Thymus (tissue), 11 donors: ENCODE data around the gene THRB. TPM values are rescaled to one million over a fixed set of nuclear protein-coding genes. Genes with fewer than 3 reads are reported as not detected.

ENCODE experiments used
- DNase-seq, 9 donors: peaks; one replicate each; pipeline ENCODE4 v3.0.0-alpha.2; 2013; ENCODE audit warnings: low spot score in 9 of 9, low read depth in 6 of 9, missing footprints in 1 of 9
- H3K27ac ChIP-seq, 2 donors: one replicate each; pipeline ENCODE4 v1.5.1; 2013; ENCODE audit warnings: control low read depth in 1 of 2, low read depth in 1 of 2, low read length in 1 of 2, mild to moderate bottlenecking in 1 of 2, moderate library complexity in 1 of 2
- H3K27me3 ChIP-seq, 2 donors: one replicate each; pipeline ENCODE4 v1.5.1; 2013; ENCODE audit warnings: low read length in 1 of 2; ENCODE audit not compliant: control insufficient read depth in 2 of 2, insufficient read depth in 1 of 2
- H3K36me3 ChIP-seq, 2 donors: one replicate each; pipeline ENCODE4 v1.5.1; 2013; ENCODE audit warnings: low read length in 1 of 2, mild to moderate bottlenecking in 1 of 2, moderate library complexity in 1 of 2; ENCODE audit not compliant: control insufficient read depth in 2 of 2, insufficient read depth in 2 of 2
- H3K4me1 ChIP-seq, 2 donors: one replicate each; pipeline ENCODE4 v1.5.1; 2013; ENCODE audit warnings: low read length in 2 of 2; ENCODE audit not compliant: control insufficient read depth in 2 of 2, insufficient read depth in 2 of 2
- H3K4me3 ChIP-seq, 2 donors: one replicate each; pipeline ENCODE4 v1.5.1; 2013; ENCODE audit warnings: low read length in 2 of 2, control low read depth in 1 of 2, mild to moderate bottlenecking in 1 of 2
- H3K9me3 ChIP-seq, 2 donors: one replicate each; pipeline ENCODE4 v1.5.1; 2013; ENCODE audit warnings: low read length in 1 of 2, mild to moderate bottlenecking in 1 of 2; ENCODE audit not compliant: control insufficient read depth in 2 of 2, insufficient read depth in 1 of 2
- WGBS: extraction: QIAGEN DNeasy Blood & Tissue Kit; methylation state at CpG from one replicate; pipeline ENCODE4 v1.1.7; 2013; 5-methylcytosine and 5-hydroxymethylcytosine counted together
- polyA plus RNA-seq: library from polyadenylated mRNA; stranded (reverse); fragments of 200-250 nt; gene quantifications from one replicate; pipeline ENCODE4 v1.2.3, GENCODE V29; 2013
- total RNA-seq: library from RNA; stranded (reverse); fragments of 120-200 nt; gene quantifications from one replicate; pipeline ENCODE4 v1.2.4, GENCODE V29; 2013
- donor health status: healthy.

The THRB gene
- total and polyA plus RNA-seq, 2 donors = 2.2 to 3.5 TPM

GRCh38 chr3:24192469-24193056, 302.1 kb downstream of the THRB start:
- Histone ChIP-seq H3K27ac (no peak overlapping the region), H3K4me1 (no peaks in the 10 kb centered on the region), H3K9me3 (no peaks in the 10 kb centered on the region), H3K27me3 (no peaks in the 10 kb centered on the region), H3K4me3 (no peak overlapping the region), H3K36me3 (no peaks in the 10 kb centered on the region)
- no peak for DNase-seq
- 96% methylated on average over 3 of the region's 3 CpGs for WGBS

GRCh38 chr3:24191801-24192403, 302.7 kb downstream of the THRB start:
- WGBS = 95% methylated on average over 4 of the region's 4 CpGs
- Histone ChIP-seq H3K36me3 (no peaks in the 10 kb centered on the region), H3K9me3 (no peaks in the 10 kb centered on the region), H3K27ac (no peak overlapping the region), H3K4me1 (no peaks in the 10 kb centered on the region), H3K27me3 (no peaks in the 10 kb centered on the region), H3K4me3 (no peak overlapping the region)
- no peak for DNase-seq

GRCh38 chr3:24190256-24190655, 304.4 kb downstream of the THRB start:
- no peaks in the 10 kb centered on the region for H3K9me3 ChIP-seq
- H3K4me1 ChIP-seq = no peaks in the 10 kb centered on the region
- no peak for DNase-seq
- no peak overlapping the region for H3K4me3 ChIP-seq
- no peaks in the 10 kb centered on the region for H3K27me3 ChIP-seq
- 95% methylated on average over 8 of the region's 8 CpGs for WGBS
- no peak overlapping the region for H3K27ac ChIP-seq
- H3K36me3 ChIP-seq = no peaks in the 10 kb centered on the region

GRCh38 chr3:24185738-24186384, 308.8 kb downstream of the THRB start:
- Histone ChIP-seq H3K27me3 (no peaks in the 10 kb centered on the region), H3K4me1 (no peaks in the 10 kb centered on the region), H3K36me3 (no peaks in the 10 kb centered on the region), H3K4me3 (no peak overlapping the region), H3K9me3 (no peaks in the 10 kb centered on the region), H3K27ac (no peak overlapping the region)
- 41% methylated on average over 5 of the region's 5 CpGs for WGBS
- peak in 7 of 9 donors; percentile 2 to 50 (median 8) for DNase-seq

- H3K4me1 ChIP-seq = no peaks in the 10 kb centered on the region
- 93% methylated on average over 5 of the region's 5 CpGs for WGBS
These were observed 310.0 kb downstream of the THRB start for GRCh38 chr3:24184528-24185176.

GRCh38 chr3:24182756-24183155, 311.9 kb downstream of the THRB start:
- Histone ChIP-seq H3K27me3 (no peaks in the 10 kb centered on the region), H3K27ac (no peak overlapping the region), H3K4me1 (no peaks in the 10 kb centered on the region), H3K9me3 (no peaks in the 10 kb centered on the region), H3K4me3 (no peak overlapping the region), H3K36me3 (no peaks in the 10 kb centered on the region)
- DNase-seq = no peak
- 96% methylated on average over 2 of the region's 2 CpGs for WGBS

More at GRCh38 chr3:24184528-24185176, 310.0 kb downstream of the THRB start:
- Histone ChIP-seq H3K27ac (no peak overlapping the region), H3K4me3 (no peak overlapping the region), H3K36me3 (no peaks in the 10 kb centered on the region), H3K27me3 (no peaks in the 10 kb centered on the region), H3K9me3 (no peaks in the 10 kb centered on the region)
- DNase-seq = no peak

GRCh38 chr3:24181256-24181655, 313.4 kb downstream of the THRB start:
- Histone ChIP-seq H3K9me3 (no peaks in the 10 kb centered on the region), H3K27me3 (no peaks in the 10 kb centered on the region), H3K27ac (no peak overlapping the region), H3K4me1 (no peaks in the 10 kb centered on the region), H3K4me3 (no peak overlapping the region), H3K36me3 (no peaks in the 10 kb centered on the region)
- no peak for DNase-seq
- WGBS = 96% methylated on average over 4 of the region's 4 CpGs

- Histone ChIP-seq H3K27ac (no peak overlapping the region), H3K4me1 (no peaks in the 10 kb centered on the region), H3K27me3 (no peaks in the 10 kb centered on the region), H3K9me3 (no peaks in the 10 kb centered on the region), H3K4me3 (no peak overlapping the region), H3K36me3 (no peaks in the 10 kb centered on the region)
- no peak for DNase-seq
- whole genome bisulfite sequencing = 98% methylated on average over 3 of the region's 3 CpGs
These were observed 314.0 kb downstream of the THRB start for GRCh38 chr3:24180616-24181015.

- H3K4me3 ChIP-seq = no peak overlapping the region
- H3K36me3 ChIP-seq = no peaks in the 10 kb centered on the region
- no peaks in the 10 kb centered on the region for H3K4me1 ChIP-seq
- H3K27ac ChIP-seq = no peak overlapping the region
- DNase-seq = no peak
- no peaks in the 10 kb centered on the region for H3K9me3 ChIP-seq
- H3K27me3 ChIP-seq = no peaks in the 10 kb centered on the region
- 91% methylated on average over 5 of the region's 5 CpGs for WGBS
These were observed 317.4 kb downstream of the THRB start for GRCh38 chr3:24177201-24177600.
